ENCODE results near the gene PCSK2.

- TF ChIP-seq CTCF (IDR thresholded peaks at IDR 0.05 in 4 of 5, conservative IDR thresholded peaks at IDR 0.05 in 1 of 5) (no peak), POLR2A (IDR thresholded peaks at IDR 0.05) (no peak)
Measured at GRCh38 chr20:17281478-17281877, 54.6 kb downstream of the PCSK2 start.
